BJ (cell line): ENCODE results near the gene SLX4IP. TPM values are rescaled to one million over a fixed set of nuclear protein-coding genes. Genes with fewer than 3 reads are reported as not detected.
"Not testable (repeated sequence)": the region's sequence is repeated elsewhere in the genome, so short reads cannot be mapped to it uniquely, and the experiment has no call there.

Source experiments
- CTCF ChIA-PET: fragments of 350-600 bp; formaldehyde crosslinking; extraction: SDS; loops from one replicate; lab custom pipeline; 2021; ENCODE audit warnings: antibody characterized with exemption, inconsistent platforms; lab: Yijun Ruan, JAX
- POLR2A ChIA-PET: fragments of 300-600 bp; sonication (Branson Sonifier 250); formaldehyde crosslinking; extraction: SDS; loops from one replicate; lab custom pipeline; 2021; ENCODE audit warnings: antibody characterized with exemption; lab: Charles Lee
- DNase-seq: peaks from one replicate; pipeline ENCODE4 v3.0.0-alpha.2; 2011; ENCODE audit warnings: low read depth
- H3K27me3 ChIP-seq: 2 replicates; pipeline ENCODE4 v1.6.0; 2011; ENCODE audit warnings: low read length; ENCODE audit not compliant: control insufficient read depth, insufficient read depth
- H3K36me3 ChIP-seq: 2 replicates; pipeline ENCODE4 v1.5.1; 2011; ENCODE audit warnings: low read length; ENCODE audit not compliant: control insufficient read depth, insufficient read depth
- H3K4me3 ChIP-seq: 2 replicates; pipeline ENCODE4 v1.5.1; 2011; ENCODE audit warnings: low read depth, mild to moderate bottlenecking, control low read depth, low read length
- CTCF ChIP-seq: IDR thresholded peaks from 2 replicates; pipeline ENCODE4 v1.5.1; 2011; ENCODE audit warnings: low read depth, mild to moderate bottlenecking, control low read depth, inconsistent platforms, low read length, moderate library complexity; ENCODE audit not compliant: insufficient read depth
- polyA plus RNA-seq: library from polyadenylated mRNA; depleted of rRNA; stranded (reverse); fragments of >200 nt; gene quantifications from 2 replicates; pipeline ENCODE4 v1.2.3, GENCODE V29; 2011

The SLX4IP gene
- polyA plus RNA-seq, 1 experiment = 1.6 TPM

GRCh38 chr20:10610251-10610650 lies 175.1 kb downstream of the SLX4IP start:
- no peak overlapping the region for H3K4me3 ChIP-seq
- CTCF ChIA-PET = interaction anchor here (1.2 to 1.5 kb wide), 3 partner anchors 9 to 61 kb away, joined by 3 to 5 read pairs (median 4); no protein-coding TSS in a partner anchor
- no peaks in the 10 kb centered on the region for H3K27me3 ChIP-seq
- TF ChIP-seq CTCF = no peak
- POLR2A ChIA-PET = interaction anchor here (0.6 kb wide), 1 partner anchor 793 kb away, joined by 4 read pairs; no protein-coding TSS in a partner anchor
- no peaks in the 10 kb centered on the region for H3K36me3 ChIP-seq
- DNase-seq = no peak

DNA sequence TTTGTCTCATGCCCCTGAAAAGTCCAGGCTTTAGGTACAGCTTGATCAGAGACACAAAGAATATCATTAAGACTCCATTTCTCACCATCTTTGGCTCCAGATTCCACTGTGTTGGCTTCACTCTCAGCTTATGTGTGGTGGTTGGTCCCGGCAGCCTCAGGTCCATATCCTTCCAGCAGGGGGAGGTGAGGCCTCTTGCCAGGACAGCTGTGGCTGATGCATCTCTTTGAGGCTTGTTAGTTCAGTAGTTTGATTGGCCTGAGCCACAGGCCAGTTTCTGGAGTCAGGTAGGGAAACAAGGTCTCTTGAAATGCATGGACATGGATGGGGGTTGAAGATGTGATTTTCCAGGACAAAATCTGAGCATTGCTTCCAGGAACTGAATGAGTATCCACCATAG lies 176.3 kb downstream of the SLX4IP start:
- Histone ChIP-seq H3K27me3 (no peaks in the 10 kb centered on the region), H3K4me3 (no peak overlapping the region), H3K36me3 (no peaks in the 10 kb centered on the region)
- TF ChIP-seq CTCF = peak; percentile 50
- CTCF ChIA-PET = interaction anchor here (0.9 to 1.4 kb wide), 3 partner anchors 8 to 37 kb away, joined by 3 to 4 read pairs (median 3); no protein-coding TSS in a partner anchor
- POLR2A ChIA-PET = no interaction called here
- no peak for DNase-seq

DNA sequence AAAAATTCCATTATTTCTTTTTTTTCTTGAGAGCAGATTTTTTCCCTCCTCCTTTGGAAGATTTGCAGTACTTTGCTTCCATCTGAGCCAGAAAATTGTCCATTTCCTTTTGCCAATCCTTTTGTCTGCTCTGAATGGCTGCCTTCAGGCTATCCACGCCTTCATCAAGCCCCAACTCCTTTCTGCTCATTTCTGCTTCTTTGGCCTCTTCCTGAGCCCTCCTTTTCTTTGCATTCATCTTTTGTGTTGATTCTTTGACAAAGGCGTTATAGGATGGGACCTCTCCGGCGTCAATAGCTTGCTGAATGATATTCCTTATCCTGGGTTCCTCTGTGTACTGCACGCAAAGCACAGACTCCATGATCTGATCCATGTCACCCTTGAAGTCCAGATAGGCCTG lies 178.3 kb downstream of the SLX4IP start:
- POLR2A ChIA-PET, H3K36me3 ChIP-seq, H3K27me3 ChIP-seq, CTCF ChIA-PET, DNase-seq, H3K4me3 ChIP-seq: not testable (repeated sequence)

DNA sequence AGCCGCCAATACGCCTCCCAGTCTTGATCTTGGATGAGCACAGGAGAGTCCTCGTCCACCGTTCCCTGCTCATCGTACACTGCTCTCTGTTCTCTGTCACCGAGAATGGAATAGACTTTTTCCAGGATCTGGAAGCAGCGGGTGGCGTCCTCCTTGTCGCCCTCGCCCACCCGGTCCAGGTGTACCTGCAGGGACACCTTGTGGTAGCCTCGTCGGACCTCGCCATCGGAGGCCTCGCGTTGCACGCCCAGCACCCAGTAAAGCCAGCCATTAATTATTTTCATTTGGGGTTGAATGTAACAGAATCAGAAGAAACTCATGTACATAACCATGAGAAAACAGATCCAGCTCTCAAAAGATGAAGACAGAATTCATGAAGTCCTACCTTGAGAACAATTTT lies 178.8 kb downstream of the SLX4IP start:
- Histone ChIP-seq H3K36me3 (no peaks in the 10 kb centered on the region), H3K27me3 (no peaks in the 10 kb centered on the region), H3K4me3 (no peak overlapping the region)
- ChIA-PET POLR2A (no interaction called here), CTCF (interaction anchor here (0.6 kb wide), 1 partner anchor 383 kb away, joined by 3 read pairs; no protein-coding TSS in a partner anchor)
- TF ChIP-seq CTCF = no peak
- no peak for DNase-seq

GRCh38 chr20:10616212-10616611 lies 181.1 kb downstream of the SLX4IP start:
- Histone ChIP-seq H3K4me3 (no peak overlapping the region), H3K27me3 (no peaks in the 10 kb centered on the region), H3K36me3 (no peaks in the 10 kb centered on the region)
- POLR2A ChIA-PET = no interaction called here
- no peak for TF ChIP-seq CTCF
- no peak for DNase-seq
- CTCF ChIA-PET = interaction anchor here (0.6 kb wide), 1 partner anchor 10 kb away, joined by 3 read pairs; no protein-coding TSS in a partner anchor

- H3K4me3 ChIP-seq, POLR2A ChIA-PET, H3K27me3 ChIP-seq, DNase-seq, H3K36me3 ChIP-seq, CTCF ChIA-PET: not testable (repeated sequence)
Measured at GRCh38 chr20:10617549-10618133, 182.5 kb downstream of the SLX4IP start.
